Measurements from ENCODE around the gene STPG2.

STPG2 gene

GRCh38 chr4:97548943-97549583 is 594.2 kb downstream of the STPG2 start:
- POLR2A ChIA-PET, result no interaction called here
- TF ChIP-seq, protein P1, sequence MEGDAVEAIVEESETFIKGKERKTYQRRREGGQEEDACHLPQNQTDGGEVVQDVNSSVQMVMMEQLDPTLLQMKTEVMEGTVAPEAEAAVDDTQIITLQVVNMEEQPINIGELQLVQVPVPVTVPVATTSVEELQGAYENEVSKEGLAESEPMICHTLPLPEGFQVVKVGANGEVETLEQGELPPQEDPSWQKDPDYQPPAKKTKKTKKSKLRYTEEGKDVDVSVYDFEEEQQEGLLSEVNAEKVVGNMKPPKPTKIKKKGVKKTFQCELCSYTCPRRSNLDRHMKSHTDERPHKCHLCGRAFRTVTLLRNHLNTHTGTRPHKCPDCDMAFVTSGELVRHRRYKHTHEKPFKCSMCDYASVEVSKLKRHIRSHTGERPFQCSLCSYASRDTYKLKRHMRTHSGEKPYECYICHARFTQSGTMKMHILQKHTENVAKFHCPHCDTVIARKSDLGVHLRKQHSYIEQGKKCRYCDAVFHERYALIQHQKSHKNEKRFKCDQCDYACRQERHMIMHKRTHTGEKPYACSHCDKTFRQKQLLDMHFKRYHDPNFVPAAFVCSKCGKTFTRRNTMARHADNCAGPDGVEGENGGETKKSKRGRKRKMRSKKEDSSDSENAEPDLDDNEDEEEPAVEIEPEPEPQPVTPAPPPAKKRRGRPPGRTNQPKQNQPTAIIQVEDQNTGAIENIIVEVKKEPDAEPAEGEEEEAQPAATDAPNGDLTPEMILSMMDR (IDR thresholded peaks at IDR 0.05; ENCODE audit: control extremely low read depth, extremely low read depth, low read depth, missing control alignments), result no peak
- DNase-seq (ENCODE audit: extremely low spot score), result no peak
- CTCF ChIA-PET, result no interaction called here

DNA sequence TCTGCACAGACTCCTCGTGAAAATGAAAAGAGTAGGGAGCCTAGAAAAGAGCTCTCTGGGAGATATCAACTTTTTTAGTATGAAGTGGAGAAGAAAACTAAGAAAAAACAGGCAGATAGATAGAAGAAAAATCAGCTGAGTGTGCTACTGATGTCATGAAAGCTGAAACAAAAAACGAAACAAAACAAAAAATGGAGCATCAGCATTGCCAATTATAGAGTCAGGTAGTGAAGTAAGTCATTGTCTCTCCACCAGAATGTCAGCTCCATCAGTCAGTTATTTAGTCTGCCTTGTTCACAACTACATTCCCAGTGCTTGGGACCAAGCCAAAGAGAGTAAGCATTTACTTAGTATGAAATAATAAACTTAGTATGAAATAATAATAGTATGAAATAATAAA is 595.1 kb downstream of the STPG2 start:
- POLR2A ChIA-PET, result no interaction called here
- CTCF ChIA-PET, result interaction anchor here (1.3 kb wide), 1 partner anchor 25 kb away, joined by 3 read pairs; no protein-coding TSS in a partner anchor
- DNase-seq (ENCODE audit: extremely low spot score), result peak; percentile 5
- TF ChIP-seq, protein P1 (IDR thresholded peaks at IDR 0.05; ENCODE audit: control extremely low read depth, extremely low read depth, low read depth, missing control alignments), result no peak

DNA sequence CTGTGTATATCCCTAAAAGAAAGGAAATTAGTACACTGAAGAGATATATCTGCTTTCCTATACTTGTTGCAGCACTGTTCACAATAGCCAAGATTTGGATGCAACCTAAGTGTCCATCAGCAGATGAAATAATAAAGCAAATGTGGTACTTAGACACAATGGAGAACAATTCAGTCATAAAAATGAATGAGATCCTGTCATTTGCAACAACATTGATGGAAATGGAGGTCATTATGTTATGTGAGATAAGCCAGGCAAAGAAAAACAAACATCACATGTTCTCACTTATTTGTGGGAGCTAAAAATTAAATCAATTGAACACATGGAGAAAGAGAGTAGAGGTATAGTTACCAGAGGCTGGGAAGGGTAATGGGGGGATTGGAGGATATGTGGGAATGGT is 611.9 kb downstream of the STPG2 start:
- DNase-seq (ENCODE audit: extremely low spot score), result no peak
- ChIA-PET CTCF (no interaction called here), POLR2A (no interaction called here)
- TF ChIP-seq, protein P1 (IDR thresholded peaks at IDR 0.05; ENCODE audit: control extremely low read depth, extremely low read depth, low read depth, missing control alignments), result no peak

- no peak for DNase-seq (ENCODE audit: extremely low spot score)
- CTCF ChIA-PET, result no interaction called here
- TF ChIP-seq, protein P1 (IDR thresholded peaks at IDR 0.05; ENCODE audit: control extremely low read depth, extremely low read depth, low read depth, missing control alignments), result no peak
- POLR2A ChIA-PET, result no interaction called here
These were observed 612.6 kb downstream of the STPG2 start for GRCh38 chr4:97530676-97531075.

GRCh38 chr4:97525236-97525635 is 618.0 kb downstream of the STPG2 start:
- ChIA-PET CTCF (no interaction called here), POLR2A (no interaction called here)
- TF ChIP-seq, protein P1 (IDR thresholded peaks at IDR 0.05; ENCODE audit: control extremely low read depth, extremely low read depth, low read depth, missing control alignments), result no peak
- DNase-seq (ENCODE audit: extremely low spot score), result no peak

- POLR2A ChIA-PET, result no interaction called here
- TF ChIP-seq, protein P1 (IDR thresholded peaks at IDR 0.05; ENCODE audit: control extremely low read depth, extremely low read depth, low read depth, missing control alignments), result no peak
- DNase-seq (ENCODE audit: extremely low spot score), result no peak
- CTCF ChIA-PET, result interaction anchor here (1.5 kb wide), 1 partner anchor 9 kb away, joined by 6 read pairs; no protein-coding TSS in a partner anchor
These were observed 625.3 kb downstream of the STPG2 start for GRCh38 chr4:97517939-97518338.

Data from GM10248 (cell line).